Activated CD8-positive, alpha-beta memory T cell treated with anti-CD3 and anti-CD28 coated beads for 24 hours (primary cell): Measurements from ENCODE around the gene ADRA2B.
"Not testable (repeated sequence)": the region's sequence is repeated elsewhere in the genome, so short reads cannot be mapped to it uniquely, and the experiment has no call there.

ENCODE experiments used
- DNase-seq: peaks from one replicate; pipeline ENCODE4 v3.0.0-alpha.2; 2020

The ADRA2B gene

DNA sequence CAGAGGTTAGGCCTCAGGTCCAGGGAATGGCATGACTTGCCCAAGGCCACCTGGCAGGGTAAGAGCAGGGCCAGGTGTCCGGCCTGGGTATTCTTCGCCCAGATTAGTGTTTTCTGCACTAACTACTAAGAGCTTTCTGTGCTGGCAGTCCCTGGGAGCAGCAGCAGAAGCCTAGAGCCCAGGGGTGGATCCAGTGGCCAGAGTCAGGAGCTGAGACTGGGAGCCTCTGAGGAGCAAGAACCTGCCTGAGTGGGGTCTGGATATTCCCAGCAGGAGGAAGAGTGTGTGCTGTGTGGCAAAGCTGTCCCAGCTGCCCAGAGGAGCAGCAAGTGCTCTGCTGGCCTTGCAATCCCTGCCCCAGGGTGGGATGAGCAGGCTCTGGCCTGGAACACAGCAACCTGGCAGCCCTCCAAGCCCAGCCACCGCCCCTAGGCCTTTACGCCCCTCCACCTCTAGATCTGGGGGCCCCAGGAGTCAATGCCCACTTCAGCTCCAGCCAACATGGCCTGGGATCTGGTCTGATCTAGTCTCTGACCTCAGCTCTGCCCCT lies 50.9 kb downstream of the ADRA2B start:
- DNase-seq = peak; percentile 44

DNA sequence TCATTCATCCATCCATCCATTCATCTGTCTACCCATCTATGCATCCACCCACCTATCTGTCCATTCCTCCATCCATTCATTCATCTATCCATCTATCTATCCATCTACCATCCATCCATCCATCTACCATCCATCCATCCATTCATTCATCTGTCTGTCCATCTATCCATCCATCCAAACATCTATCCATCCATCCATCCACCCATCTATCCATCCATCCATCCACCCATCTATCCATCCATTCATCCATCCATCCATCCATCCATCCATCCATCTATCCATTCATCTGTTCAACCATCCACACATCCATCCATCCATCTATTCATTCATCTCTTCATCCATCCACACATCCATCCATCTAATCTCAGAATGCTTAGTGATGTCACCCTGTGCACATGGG lies 51.6 kb downstream of the ADRA2B start:
- DNase-seq = not testable (repeated sequence)

DNA sequence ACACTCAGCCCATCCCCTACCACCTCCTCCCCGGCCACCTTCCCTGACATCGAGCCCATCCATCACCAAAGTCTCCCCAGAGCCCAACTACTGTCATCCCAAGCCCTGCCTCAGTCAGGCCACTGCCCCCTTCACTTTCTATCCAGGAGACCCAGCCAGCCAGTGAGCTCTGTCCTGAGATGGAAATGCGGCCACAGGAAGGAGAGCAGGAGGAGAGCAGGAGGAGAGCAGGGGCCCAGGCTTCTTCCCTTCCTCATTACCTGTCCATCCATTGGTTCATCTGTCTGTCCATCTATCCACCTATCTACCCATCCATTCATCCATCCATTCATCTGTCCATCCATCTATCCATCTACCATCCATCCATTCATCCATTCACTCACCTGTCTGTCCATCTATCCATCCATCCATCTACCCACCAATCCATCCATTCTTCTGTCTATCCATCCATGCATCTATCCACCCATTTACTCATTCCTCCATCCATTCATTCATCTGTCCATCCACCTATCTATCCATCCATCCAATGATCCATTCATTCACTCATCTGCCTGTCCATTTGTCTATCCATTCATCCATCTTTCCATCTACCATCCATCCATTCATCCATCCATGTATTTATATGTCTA lies 52.2 kb downstream of the ADRA2B start:
- not testable (repeated sequence) for DNase-seq

DNA sequence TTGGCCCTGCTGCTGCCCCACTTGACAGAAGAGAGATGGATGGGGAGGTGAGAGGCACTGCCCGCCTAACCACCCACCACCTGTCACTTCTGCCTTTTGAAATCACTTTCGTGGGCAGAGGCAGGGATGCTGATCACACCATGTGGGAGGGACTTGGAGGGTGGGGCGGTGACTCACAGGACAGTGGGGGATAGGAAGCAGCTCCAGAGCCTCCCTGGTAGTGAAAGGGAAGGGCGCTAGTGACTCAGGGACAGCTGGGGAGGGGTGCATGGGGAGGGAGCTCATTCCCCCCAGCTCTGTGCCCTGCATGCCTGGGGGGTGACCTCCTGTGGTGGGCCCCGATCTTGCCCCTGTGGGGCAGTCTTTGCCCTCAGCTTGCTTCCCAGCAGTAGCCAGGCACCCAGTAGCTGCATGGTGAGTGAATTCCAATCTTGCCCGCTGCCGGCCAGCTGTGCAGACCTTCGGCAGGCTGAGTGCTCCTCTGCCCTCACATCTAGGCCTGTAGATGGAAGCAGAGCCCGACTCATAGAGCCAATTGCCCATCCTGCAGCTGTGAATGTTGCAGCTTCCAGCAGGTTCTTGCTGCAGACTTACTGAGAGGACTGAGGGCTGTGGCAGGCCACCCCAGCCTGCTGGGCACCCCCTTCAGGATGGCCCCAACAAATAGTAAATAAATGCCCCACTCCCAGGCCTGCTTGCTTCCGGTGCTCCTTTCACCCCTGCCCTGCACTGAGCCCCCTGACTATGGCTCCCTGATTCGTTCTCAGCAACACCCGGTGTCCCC lies 53.1 kb downstream of the ADRA2B start:
- DNase-seq = not testable (repeated sequence)
